PC-3 (cell line): ENCODE results near the gene ARHGAP18. TPM values are rescaled to one million over a fixed set of nuclear protein-coding genes. Genes with fewer than 3 reads are reported as not detected.

Source experiments
- ATAC-seq: fragments of 200-7000 bp; cut with Tn5 transposase; 2 replicates; pipeline ENCODE4 v1.9.1; 2020; ENCODE audit warnings: mild to moderate bottlenecking, moderate library complexity
- BruUV-seq: library from RNA; stranded (reverse); fragments of 400-500 nt; replicated peaks from 2 replicates; lab custom pipeline; 2021; lab: Mats Ljungman, UMichigan
- CTCF ChIA-PET: fragments of 300-600 bp; sonication (Branson Sonifier 250); formaldehyde crosslinking; loops from one replicate; lab custom pipeline; 2022; ENCODE audit warnings: antibody characterized with exemption; lab: Charles Lee
- POLR2A ChIA-PET: fragments of 300-600 bp; sonication (Branson Sonifier 250); formaldehyde crosslinking; loops from one replicate; lab custom pipeline; 2022; ENCODE audit warnings: antibody characterized with exemption; ENCODE audit not compliant: unreplicated experiment; lab: Charles Lee
- DNase-seq: peaks from one replicate; pipeline ENCODE4 v3.0.0-alpha.2; 2015
- H2AFZ ChIP-seq: fragments of 300-600 bp; sonication (generic); 2 replicates; pipeline ENCODE4 v1.6.0; 2016; ENCODE audit warnings: antibody characterized with exemption, low read length
- H3F3A ChIP-seq: fragments of 300-600 bp; sonication (generic); one replicate; pipeline ENCODE4 v1.6.0; 2017; ENCODE audit warnings: antibody characterized with exemption, low read length, control low read depth, mild to moderate bottlenecking; ENCODE audit not compliant: unreplicated experiment
- H3K27ac ChIP-seq: fragments of 300-600 bp; sonication (generic); 2 replicates; pipeline ENCODE4 v1.5.1; 2016; ENCODE audit warnings: mild to moderate bottlenecking, low read length
- H3K27me3 ChIP-seq: fragments of 300-600 bp; sonication (generic); 2 replicates; pipeline ENCODE4 v1.6.1; 2016; ENCODE audit warnings: low read length, mixed read lengths
- H3K36me3 ChIP-seq: fragments of 300-600 bp; sonication (generic); 2 replicates; pipeline ENCODE4 v1.6.1; 2016; ENCODE audit warnings: low read depth, mixed run types, low read length, mixed read lengths
- H3K4me1 ChIP-seq: fragments of 300-600 bp; sonication (generic); 2 replicates; pipeline ENCODE4 v1.5.1; 2016; ENCODE audit warnings: low read length; ENCODE audit not compliant: insufficient read depth
- H3K4me2 ChIP-seq: fragments of 300-600 bp; sonication (generic); 2 replicates; pipeline ENCODE4 v1.6.0; 2016; ENCODE audit warnings: low read length
- H3K4me3 ChIP-seq: fragments of 300-600 bp; sonication (generic); 2 replicates; pipeline ENCODE4 v1.5.1; 2016; ENCODE audit warnings: mild to moderate bottlenecking, low read length, mixed read lengths
- H3K79me2 ChIP-seq: fragments of 300-600 bp; sonication (generic); 2 replicates; pipeline ENCODE4 v1.6.1; 2017; ENCODE audit warnings: low read length, mixed read lengths
- H3K9ac ChIP-seq: fragments of 300-600 bp; sonication (generic); 2 replicates; pipeline ENCODE4 v1.6.0; 2016; ENCODE audit warnings: mild to moderate bottlenecking, low read length
- H3K9me2 ChIP-seq: fragments of 300-600 bp; sonication (generic); replicated peaks from 2 replicates; pipeline ENCODE4 v1.6.1; 2016; ENCODE audit warnings: mixed run types, low read length, mixed read lengths
- H3K9me3 ChIP-seq: fragments of 300-600 bp; sonication (generic); 2 replicates; pipeline ENCODE4 v1.6.1; 2016; ENCODE audit warnings: low read length, mixed read lengths
- H4K20me1 ChIP-seq: fragments of 300-600 bp; sonication (generic); 2 replicates; pipeline ENCODE4 v1.6.1; 2016; ENCODE audit warnings: low read length, mixed read lengths
- CTCF ChIP-seq: fragments of 300-600 bp; sonication (generic); conservative IDR thresholded peaks from 2 replicates; pipeline ENCODE4 v1.5.1; 2017; ENCODE audit warnings: antibody characterized with exemption, low read depth, mild to moderate bottlenecking, low read length
- EZH2 ChIP-seq: fragments of 300-600 bp; sonication (generic); IDR thresholded peaks from one replicate; pipeline ENCODE4 v1.6.1; 2017; ENCODE audit warnings: antibody characterized with exemption, mild to moderate bottlenecking, low read length; ENCODE audit not compliant: unreplicated experiment
- EZH2phosphoT487 ChIP-seq: fragments of 300-600 bp; sonication (generic); IDR thresholded peaks from 2 replicates; pipeline ENCODE4 v1.6.1; 2018; ENCODE audit warnings: mild to moderate bottlenecking, antibody characterized with exemption, low read length, borderline replicate concordance
- intact Hi-C: fragments of 100-400 bp; cut with micrococcal nuclease; formaldehyde crosslinking; loops from 2 replicates; pipeline ENCODE4 v1.9.0; 2023
- total RNA-seq: library from RNA; depleted of rRNA; stranded (reverse); fragments of >200 nt; gene quantifications from 2 replicates; pipeline ENCODE4 v1.2.3, GENCODE V29; 2014

Gene ARHGAP18
- total RNA-seq, 1 experiment from 2014 or later, result 5.9 TPM

- Histone ChIP-seq H3K27me3 (no peaks in the 10 kb centered on the region), H3F3A (no peaks in the 10 kb centered on the region), H4K20me1 (no peaks in the 10 kb centered on the region), H3K9ac (no peak overlapping the region), H2AFZ (no peak overlapping the region), H3K9me3 (no peaks in the 10 kb centered on the region), H3K79me2 (no peaks in the 10 kb centered on the region), H3K4me3 (no peak overlapping the region), H3K36me3 (no peaks in the 10 kb centered on the region), H3K4me1 (no peaks in the 10 kb centered on the region), H3K27ac (no peak overlapping the region), H3K9me2 (no peaks in the 10 kb centered on the region), H3K4me2 (no peak overlapping the region)
- TF ChIP-seq EZH2phosphoT487, result no peak
- no peak for TF ChIP-seq EZH2
- TF ChIP-seq CTCF, result no peak
- no peak for DNase-seq
- ChIA-PET CTCF (no interaction called here), POLR2A (no interaction called here)
- no TSS peak for BruUV-seq
- no peak for ATAC-seq
- intact Hi-C loops, result no loop called here
These were observed 95.0 kb downstream of the ARHGAP18 start for GRCh38 chr6:129615020-129615419.

- no peaks in the 10 kb centered on the region for H3K9me3 ChIP-seq
- H4K20me1 ChIP-seq, result no peaks in the 10 kb centered on the region
- no peak overlapping the region for H3K9ac ChIP-seq
- no peak for TF ChIP-seq CTCF
- no peak for TF ChIP-seq EZH2
- TF ChIP-seq EZH2phosphoT487, result no peak
- H3K27ac ChIP-seq, result no peak overlapping the region
- ChIA-PET CTCF (no interaction called here), POLR2A (no interaction called here)
- intact Hi-C loops, result no loop called here
- no peaks in the 10 kb centered on the region for H3F3A ChIP-seq
- DNase-seq, result no peak
- no peak overlapping the region for H3K4me2 ChIP-seq
- H2AFZ ChIP-seq, result no peak overlapping the region
- H3K36me3 ChIP-seq, result no peaks in the 10 kb centered on the region
- no peak overlapping the region for H3K4me3 ChIP-seq
- no peaks in the 10 kb centered on the region for H3K9me2 ChIP-seq
- BruUV-seq, result no TSS peak
- no peak for ATAC-seq
- no peaks in the 10 kb centered on the region for H3K27me3 ChIP-seq
- H3K79me2 ChIP-seq, result no peaks in the 10 kb centered on the region
- no peaks in the 10 kb centered on the region for H3K4me1 ChIP-seq
These were observed 95.5 kb downstream of the ARHGAP18 start for GRCh38 chr6:129614464-129614863.

GRCh38 chr6:129612440-129612839 lies 97.5 kb downstream of the ARHGAP18 start:
- no peaks in the 10 kb centered on the region for H3K9me2 ChIP-seq
- no peaks in the 10 kb centered on the region for H3F3A ChIP-seq
- H3K4me1 ChIP-seq, result no peaks in the 10 kb centered on the region
- no peaks in the 10 kb centered on the region for H3K27me3 ChIP-seq
- H3K36me3 ChIP-seq, result no peaks in the 10 kb centered on the region
- ATAC-seq, result no peak
- no peak overlapping the region for H3K4me2 ChIP-seq
- no peak overlapping the region for H3K27ac ChIP-seq
- TF ChIP-seq CTCF, result no peak
- TF ChIP-seq EZH2phosphoT487, result no peak
- TF ChIP-seq EZH2, result no peak
- no peak overlapping the region for H3K4me3 ChIP-seq
- H3K9me3 ChIP-seq, result no peaks in the 10 kb centered on the region
- no peak for DNase-seq
- H2AFZ ChIP-seq, result no peak overlapping the region
- ChIA-PET CTCF (no interaction called here), POLR2A (no interaction called here)
- no peaks in the 10 kb centered on the region for H4K20me1 ChIP-seq
- intact Hi-C loops, result no loop called here
- no TSS peak for BruUV-seq
- no peaks in the 10 kb centered on the region for H3K79me2 ChIP-seq
- no peak overlapping the region for H3K9ac ChIP-seq
